GM12878 (cell line): ENCODE data around the gene SYTL2. TPM values are rescaled to one million over a fixed set of nuclear protein-coding genes. Genes with fewer than 3 reads are reported as not detected.
"Not testable (repeated sequence)": the region's sequence is repeated elsewhere in the genome, so short reads cannot be mapped to it uniquely, and the experiment has no call there.

ENCODE experiments used
- ATAC-seq: fragments of 200-7000 bp; cut with Tn5 transposase; 3 replicates; pipeline ENCODE4 v1.9.1; 2020; ENCODE audit warnings: mild to moderate bottlenecking, moderate library complexity
- BruUV-seq: library from RNA; stranded (reverse); fragments of 400-500 nt; replicated peaks from 2 replicates; lab custom pipeline; 2021; lab: Mats Ljungman, UMichigan
- CTCF ChIA-PET: fragments of 300-600 bp; sonication (Branson Sonifier 250); formaldehyde crosslinking; extraction: SDS; loops from one replicate; lab custom pipeline; 2021; ENCODE audit warnings: inconsistent platforms; lab: Yijun Ruan, JAX
- POLR2A ChIA-PET: fragments of 350-600 bp; formaldehyde crosslinking; extraction: SDS; loops from one replicate; lab custom pipeline; 2021; ENCODE audit warnings: inconsistent platforms; lab: Charles Lee
- RAD21 ChIA-PET: fragments of 300-600 bp; sonication (Branson Sonifier 250); formaldehyde crosslinking; loops from one replicate; lab custom pipeline; 2023; ENCODE audit warnings: antibody characterized with exemption; ENCODE audit not compliant: unreplicated experiment; lab: Charles Lee
- SMC1A ChIA-PET: fragments of 300-600 bp; sonication (Branson Sonifier 250); formaldehyde crosslinking; loops from one replicate; lab custom pipeline; 2023; ENCODE audit not compliant: unreplicated experiment, uncharacterized antibody; lab: Charles Lee
- DNase-seq: peaks from one replicate; pipeline ENCODE4 v3.0.0-alpha.2; 2011; ENCODE audit warnings: low read depth, low spot score
- FAIRE-seq: peaks from 3 replicates; lab custom pipeline; 2011; peaks lifted over from hg19 to GRCh38; lab: Jason Lieb, UNC
- H2AFZ ChIP-seq: 2 replicates; pipeline ENCODE4 v1.6.0; 2011; ENCODE audit warnings: low read depth, low read length, control low read depth; ENCODE audit not compliant: control insufficient read depth
- H3K27ac ChIP-seq: 2 replicates; pipeline ENCODE4 v1.5.1; 2011; ENCODE audit warnings: control low read depth; ENCODE audit not compliant: control insufficient read depth, insufficient read depth
- H3K27me3 ChIP-seq, 2 experiments: replicated peaks in 1 of 2; 2 replicates each; pipeline versions ENCODE4 v1.6.0 to v1.6.1; 2011; ENCODE audit warnings: low read length in 1 of 2; ENCODE audit not compliant: control insufficient read depth in 2 of 2, insufficient read depth in 2 of 2
- H3K36me3 ChIP-seq, 2 experiments: 2 replicates each; pipeline ENCODE4 v1.5.1; 2011; ENCODE audit warnings: low read length in 1 of 2; ENCODE audit not compliant: control insufficient read depth in 2 of 2, insufficient read depth in 2 of 2
- H3K4me1 ChIP-seq: 2 replicates; pipeline ENCODE4 v1.6.1; 2011; ENCODE audit warnings: mild to moderate bottlenecking, low read length, moderate library complexity, mixed read lengths; ENCODE audit not compliant: control insufficient read depth, insufficient read depth
- H3K4me2 ChIP-seq: 2 replicates; pipeline ENCODE4 v1.6.0; 2011; ENCODE audit warnings: control low read depth; ENCODE audit not compliant: control insufficient read depth, insufficient read depth
- H3K4me3 ChIP-seq: fragments of 200-600 bp; sonication (generic); 2 replicates; pipeline ENCODE4 v1.5.1; 2016
- H3K79me2 ChIP-seq: 2 replicates; pipeline ENCODE4 v1.6.0; 2011; ENCODE audit warnings: low read length; ENCODE audit not compliant: control insufficient read depth, insufficient read depth
- H3K9ac ChIP-seq: 2 replicates; pipeline ENCODE4 v1.8.0; 2011; ENCODE audit warnings: low read length, control low read depth, mixed read lengths; ENCODE audit not compliant: control insufficient read depth, insufficient read depth
- H3K9me3 ChIP-seq: replicated peaks from 3 replicates; pipeline ENCODE4 v1.5.1; 2011; ENCODE audit warnings: mild to moderate bottlenecking, low read length; ENCODE audit not compliant: control insufficient read depth, insufficient read depth
- H4K20me1 ChIP-seq: 2 replicates; pipeline ENCODE4 v1.6.0; 2011; ENCODE audit not compliant: control insufficient read depth, insufficient read depth
- CREM ChIP-seq: IDR thresholded peaks from 2 replicates; pipeline ENCODE4 v1.6.1; 2014; ENCODE audit warnings: antibody characterized with exemption, low read depth
- SMAD1 ChIP-seq: fragments of 450-650 bp; IDR thresholded peaks from 2 replicates; pipeline ENCODE4 v1.6.1; 2018; ENCODE audit warnings: mild to moderate bottlenecking, low read depth; ENCODE audit not compliant: partially characterized antibody
- WGBS: methylation state at CpG from one replicate; pipeline ENCODE4 v1.1.6; 2016; ENCODE audit warnings: low lambda C conversion rate; ENCODE audit not compliant: insufficient replicate concordance, insufficient coverage; ENCODE audit errors: missing lambda C conversion rate; 5-methylcytosine and 5-hydroxymethylcytosine counted together
- in situ Hi-C: fragments of 300-500 bp; cut with MboI; formaldehyde crosslinking; loops from 9 replicates; pipeline ENCODE4 v1.14.3; 2018; ENCODE audit warnings: mixed read lengths
- intact Hi-C: fragments of 100-400 bp; cut with micrococcal nuclease; formaldehyde crosslinking; loops from one replicate; pipeline ENCODE4 v1.14.2; 2022; ENCODE audit not compliant: unreplicated experiment
- polyA plus RNA-seq, 11 experiments: library from polyadenylated mRNA; depleted of rRNA in 4 of 11; unstranded in 6 of 11; stranded (reverse) in 5 of 11; fragments of >200 nt; fragmentation: Nextera tagmentation in 4 of 11; fragmentation: Illumina TruSeq in 1 of 11; extraction: Ambion mirVana in 4 of 11; extraction: Trizol in 1 of 11; gene quantifications; 1 replicate in 1 of 11; 2 replicates in 10 of 11; pipeline versions ENCODE4 v1.2.1 to v1.2.3, GENCODE V29; 2011 to 2016; ENCODE audit warnings: inconsistent platforms in 2 of 11, missing spikeins in 2 of 11, low read depth in 1 of 11
- total RNA-seq, 4 experiments: library from RNA; depleted of rRNA in 3 of 4; stranded (reverse); fragments of >200 nt in 3 of 4; fragmentation: Illumina TruSeq in 1 of 4; extraction: Trizol in 1 of 4; gene quantifications; 2 replicates each; pipeline versions ENCODE4 v1.2.1 to v1.2.3, GENCODE V29; 2013 to 2021

Gene SYTL2
- total and polyA plus RNA-seq, 10 of the 15 experiments (the other 5 are each of a cell fraction or from before 2014, with no cell fraction given), result 0.02 to 1.4 (median 0.31) TPM; not detected in 2

DNA sequence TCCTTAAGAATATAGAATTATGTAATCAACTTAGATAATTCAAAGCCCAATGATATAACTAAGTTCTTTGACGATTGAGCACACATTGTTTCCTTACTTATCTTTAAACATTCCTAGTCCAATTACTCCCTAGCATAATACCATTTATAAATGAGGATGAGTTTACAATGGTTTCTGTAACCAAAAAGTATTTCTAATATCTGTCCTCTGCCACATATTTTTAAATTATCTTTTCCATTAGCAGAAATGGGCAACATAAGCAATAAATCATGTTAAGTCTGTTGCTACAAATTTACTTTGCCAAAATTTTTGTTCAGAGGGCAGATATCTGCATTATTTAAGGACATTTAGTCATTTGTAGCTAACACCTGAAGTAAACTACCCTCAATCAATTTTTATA lies 152.8 kb downstream of the SYTL2 start (continued):
- TF ChIP-seq CREM, result no peak

DNA sequence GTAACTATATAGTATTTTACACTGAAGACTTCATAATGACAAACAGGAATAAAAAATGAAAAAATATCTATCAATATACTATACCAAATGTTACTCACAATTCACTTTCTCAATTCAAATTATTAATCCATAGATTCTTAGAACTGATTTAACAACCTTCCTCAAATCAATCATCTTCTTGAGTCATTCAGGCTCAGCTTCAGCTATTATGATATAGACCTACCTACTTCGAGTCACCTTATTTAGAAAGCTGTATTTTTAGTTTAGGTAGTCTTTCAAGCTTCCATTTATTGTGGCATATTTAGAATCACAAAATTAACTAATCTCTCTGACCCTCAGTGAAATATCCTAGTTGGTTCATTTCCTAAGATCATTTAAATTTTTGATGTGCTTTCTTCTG lies 154.2 kb downstream of the SYTL2 start:
- H3K27ac ChIP-seq, result no peak overlapping the region
- DNase-seq (no peak), ATAC-seq (no peak), FAIRE-seq (no peak)
- in situ Hi-C loops (no loop called here), intact Hi-C loops (no loop called here)
- no peak overlapping the region for H2AFZ ChIP-seq
- WGBS, result 33% methylated on average over 1 of the region's 1 CpG
- no peaks in the 10 kb centered on the region for H3K9me3 ChIP-seq
- BruUV-seq, result no TSS peak
- ChIA-PET CTCF (no interaction called here), SMC1A (interaction anchor here (0.6 to 1.3 kb wide), 3 partner anchors 9 to 38 kb away, joined by 3 read pairs; partner anchors contain the start of genes TMEM126A and TMEM126B), POLR2A (interaction anchor here (1.1 to 1.5 kb wide), 2 partner anchors 8 to 29 kb away, joined by 4 read pairs; partner anchors contain the start of gene TMEM126B), RAD21 (no interaction called here)
- H3K4me3 ChIP-seq, result no peak overlapping the region
- no peak overlapping the region for H3K4me2 ChIP-seq
- no peaks in the 10 kb centered on the region for H4K20me1 ChIP-seq
- H3K9ac ChIP-seq, result no peak overlapping the region
- no peaks in the 10 kb centered on the region for H3K4me1 ChIP-seq
- peaks cover 39% of the 10 kb centered on the region for H3K79me2 ChIP-seq
- H3K36me3 ChIP-seq, result peaks cover 0 to 15% of the 10 kb centered on the region in 2 experiments; a peak in 2 of 4 replicates
- H3K27me3 ChIP-seq, result no peaks in the 10 kb centered on the region
- no peak for TF ChIP-seq SMAD1
- TF ChIP-seq, all 136 proteins: peak for 0

DNA sequence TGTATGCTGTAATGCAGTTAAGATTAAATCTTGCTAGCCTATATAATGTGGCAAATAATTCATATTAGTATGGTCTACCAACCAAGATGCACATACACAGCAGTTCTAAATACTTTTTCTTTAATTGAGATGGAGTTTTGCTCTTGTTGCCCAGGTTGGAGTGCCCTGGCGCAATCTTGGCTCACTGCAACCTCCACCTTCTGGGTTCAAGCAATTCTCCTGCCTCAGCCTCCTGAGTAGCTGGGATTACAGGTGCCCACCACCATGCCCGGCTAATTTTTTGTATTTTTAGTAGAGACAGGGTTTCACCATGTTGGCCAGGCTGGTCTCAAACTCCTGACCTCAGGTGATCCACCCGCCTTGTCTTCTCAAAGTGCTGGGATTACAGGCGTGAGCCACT lies 156.6 kb downstream of the SYTL2 start:
- POLR2A ChIA-PET, result interaction anchor here (0.6 kb wide), 1 partner anchor 9 kb away, joined by 7 read pairs; no protein-coding TSS in a partner anchor

More for the DNA sequence above, 156.6 kb downstream of the SYTL2 start:
- H3K4me1 ChIP-seq, RAD21 ChIA-PET, DNase-seq, H4K20me1 ChIP-seq, ATAC-seq, H2AFZ ChIP-seq, H3K27me3 ChIP-seq, H3K27ac ChIP-seq, H3K4me2 ChIP-seq, intact Hi-C loops, BruUV-seq, in situ Hi-C loops, H3K4me3 ChIP-seq, FAIRE-seq, H3K9me3 ChIP-seq, H3K9ac ChIP-seq: not testable (repeated sequence)
- CTCF ChIA-PET, result interaction anchor here (1.0 kb wide), 1 partner anchor 9 kb away, joined by 3 read pairs; no protein-coding TSS in a partner anchor
- SMC1A ChIA-PET, result interaction anchor here (0.8 kb wide), 1 partner anchor 12 kb away, joined by 3 read pairs; no protein-coding TSS in a partner anchor
- 86% methylated on average over 4 of the region's 4 CpGs for WGBS
- Histone ChIP-seq H3K79me2 (peaks cover 18% of the 10 kb centered on the region), H3K36me3 (peaks cover 0 to 15% of the 10 kb centered on the region in 2 experiments; a peak in 2 of 4 replicates)
